ENCODE results near the gene KCTD1.

GRCh38 chr18:26579941-26580618, 31.7 kb upstream of the KCTD1 start:
- TF ChIP-seq, protein P1, sequence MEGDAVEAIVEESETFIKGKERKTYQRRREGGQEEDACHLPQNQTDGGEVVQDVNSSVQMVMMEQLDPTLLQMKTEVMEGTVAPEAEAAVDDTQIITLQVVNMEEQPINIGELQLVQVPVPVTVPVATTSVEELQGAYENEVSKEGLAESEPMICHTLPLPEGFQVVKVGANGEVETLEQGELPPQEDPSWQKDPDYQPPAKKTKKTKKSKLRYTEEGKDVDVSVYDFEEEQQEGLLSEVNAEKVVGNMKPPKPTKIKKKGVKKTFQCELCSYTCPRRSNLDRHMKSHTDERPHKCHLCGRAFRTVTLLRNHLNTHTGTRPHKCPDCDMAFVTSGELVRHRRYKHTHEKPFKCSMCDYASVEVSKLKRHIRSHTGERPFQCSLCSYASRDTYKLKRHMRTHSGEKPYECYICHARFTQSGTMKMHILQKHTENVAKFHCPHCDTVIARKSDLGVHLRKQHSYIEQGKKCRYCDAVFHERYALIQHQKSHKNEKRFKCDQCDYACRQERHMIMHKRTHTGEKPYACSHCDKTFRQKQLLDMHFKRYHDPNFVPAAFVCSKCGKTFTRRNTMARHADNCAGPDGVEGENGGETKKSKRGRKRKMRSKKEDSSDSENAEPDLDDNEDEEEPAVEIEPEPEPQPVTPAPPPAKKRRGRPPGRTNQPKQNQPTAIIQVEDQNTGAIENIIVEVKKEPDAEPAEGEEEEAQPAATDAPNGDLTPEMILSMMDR (IDR thresholded peaks at IDR 0.05 in 4 of 5, conservative IDR thresholded peaks at IDR 0.05 in 1 of 5), result no peak
- no peak for TF ChIP-seq POLR2A (IDR thresholded peaks at IDR 0.05)
